ENCODE measurements around the gene CCS.
"Not testable (repeated sequence)": the region's sequence is repeated elsewhere in the genome, so short reads cannot be mapped to it uniquely, and the experiment has no call there.

Gene CCS

DNA sequence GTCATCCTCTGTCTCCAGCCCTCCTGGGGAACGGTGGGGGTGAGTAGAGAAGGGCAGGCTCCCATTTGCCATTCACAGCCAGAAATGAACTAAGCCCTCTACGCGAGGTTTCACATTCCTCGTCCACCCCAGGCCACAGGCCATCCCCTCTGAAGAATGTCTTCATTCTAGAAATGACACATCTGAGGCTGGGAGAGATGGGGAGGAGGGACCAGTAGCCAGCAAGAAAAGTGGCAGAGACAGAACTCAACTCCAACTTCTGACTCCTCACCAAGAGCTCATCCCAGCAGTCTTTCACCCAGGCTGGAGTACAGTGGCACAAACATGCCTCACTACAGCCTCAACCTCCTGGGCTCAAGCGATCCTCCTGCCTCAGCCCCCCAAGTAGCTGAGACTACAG, 28.0 kb upstream of the CCS start:
- ATAC-seq (replicated peaks; ENCODE audit: extremely low read depth, poor library complexity, severe bottlenecking) (no peak), DNase-seq (ENCODE audit: low spot score in 2 of 2) (no peak)
- peaks cover 5% of the 10 kb centered on the region for H3K4me1 Mint-ChIP-seq
- no peaks in the 10 kb centered on the region for H3K9me3 Mint-ChIP-seq
- H3K27me3 Mint-ChIP-seq: no peaks in the 10 kb centered on the region
- no peaks in the 10 kb centered on the region for H3K36me3 Mint-ChIP-seq (ENCODE audit: insufficient read depth)
- H3K4me3 Mint-ChIP-seq: no peak overlapping the region
- H3K27ac Mint-ChIP-seq (ENCODE audit: low read depth): no peak overlapping the region

DNA sequence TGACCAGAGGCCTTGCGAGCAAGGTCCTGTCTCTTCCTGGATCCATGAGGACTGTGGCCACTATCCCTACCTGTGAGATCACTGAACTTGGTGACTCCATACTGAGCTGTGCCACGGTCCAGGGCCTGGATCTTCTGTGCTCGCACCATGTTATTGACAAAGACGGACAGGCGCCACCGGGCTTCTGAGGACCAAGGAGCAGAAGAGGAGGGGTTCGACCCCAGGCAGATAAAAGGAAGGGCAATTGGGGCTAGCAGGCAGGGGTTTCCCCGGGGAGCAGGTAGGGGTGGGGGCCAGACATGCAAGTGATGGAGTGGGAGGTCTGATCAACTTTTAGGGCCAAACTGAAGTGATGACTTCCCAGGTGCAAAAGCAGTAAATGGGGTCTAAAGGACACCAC, 26.8 kb upstream of the CCS start:
- ATAC-seq (replicated peaks; ENCODE audit: extremely low read depth, poor library complexity, severe bottlenecking) (no peak), DNase-seq (ENCODE audit: low spot score in 2 of 2) (no peak)
- Mint-ChIP-seq H3K4me3 (no peak overlapping the region), H3K4me1 (peaks cover 5% of the 10 kb centered on the region), H3K9me3 (no peaks in the 10 kb centered on the region), H3K27me3 (peaks cover 9% of the 10 kb centered on the region), H3K27ac (ENCODE audit: low read depth) (no peak overlapping the region), H3K36me3 (ENCODE audit: insufficient read depth) (no peaks in the 10 kb centered on the region)

DNA sequence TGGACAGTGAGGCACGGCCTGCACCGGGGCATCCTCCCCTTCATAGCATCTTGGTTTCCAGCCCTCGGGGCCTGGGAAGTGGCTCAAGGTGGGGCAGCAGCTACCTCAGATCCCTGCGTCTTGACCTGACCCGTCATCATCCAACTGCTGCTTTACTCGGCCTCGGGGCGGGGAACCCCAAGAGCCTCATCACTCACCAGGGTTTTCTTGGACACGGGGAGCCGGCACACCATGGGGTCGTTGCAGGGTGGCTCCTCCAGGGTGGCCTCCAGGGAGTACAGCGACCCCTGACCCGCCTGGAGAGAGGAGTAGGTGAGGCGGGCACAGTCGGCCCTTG, 25.2 kb upstream of the CCS start:
- no peak overlapping the region for H3K27ac Mint-ChIP-seq (ENCODE audit: low read depth)
- peak overlapping the region; percentile 72 for H3K4me3 Mint-ChIP-seq
- peaks cover 9% of the 10 kb centered on the region for H3K27me3 Mint-ChIP-seq
- DNase-seq (ENCODE audit: low spot score in 2 of 2) (no peak), ATAC-seq (replicated peaks; ENCODE audit: extremely low read depth, poor library complexity, severe bottlenecking) (no peak)
- H3K4me1 Mint-ChIP-seq: peaks cover 5% of the 10 kb centered on the region
- no peaks in the 10 kb centered on the region for H3K9me3 Mint-ChIP-seq
- H3K36me3 Mint-ChIP-seq (ENCODE audit: insufficient read depth): no peaks in the 10 kb centered on the region

DNA sequence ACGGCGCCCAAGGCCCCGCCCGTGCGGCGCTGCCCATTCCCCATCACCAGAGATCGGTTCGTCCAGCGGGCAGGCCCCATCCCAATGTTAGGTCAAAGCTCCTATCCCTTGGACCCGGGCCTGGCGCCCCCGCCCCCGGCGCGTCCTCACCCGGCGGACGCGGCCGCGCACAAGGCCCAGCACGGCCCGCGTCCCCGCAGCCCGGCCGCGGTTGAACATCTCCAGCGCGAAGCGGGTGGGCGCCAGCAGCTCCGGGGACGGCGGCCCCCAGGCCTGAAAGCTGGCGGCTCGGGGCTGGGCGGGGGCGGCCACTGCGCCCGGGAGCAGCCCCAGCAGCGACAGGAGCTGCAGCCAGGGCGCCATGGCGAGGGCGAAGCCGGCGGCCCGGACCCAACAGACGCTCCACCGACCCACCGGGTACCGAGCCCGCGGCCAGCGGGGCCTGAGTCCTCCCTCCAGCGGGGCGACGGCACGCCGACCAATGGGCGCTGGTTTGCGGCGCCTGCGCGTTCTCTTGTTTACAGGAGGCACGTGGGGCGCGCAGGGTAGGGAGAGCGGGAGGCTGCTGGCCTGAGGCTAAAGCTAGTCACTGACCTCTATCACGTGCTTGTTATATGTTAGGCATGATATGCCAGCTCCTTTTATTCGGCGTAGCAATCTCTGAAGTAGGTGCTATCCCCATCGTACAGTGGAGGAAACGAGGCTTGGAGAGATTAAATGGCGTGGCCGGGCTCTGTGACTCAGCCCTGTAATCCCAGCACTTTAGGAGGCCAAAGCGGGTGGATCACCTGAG, 24.7 kb upstream of the CCS start, which contains the start of gene CTSF:
TSS of gene CTSF (minus strand) at position 483 of the 793 bp plus-strand sequence. CDS start at position 363, 120 bp downstream.
- ATAC-seq (replicated peaks; ENCODE audit: extremely low read depth, poor library complexity, severe bottlenecking): peak; percentile 65
- Mint-ChIP-seq H3K27ac (ENCODE audit: low read depth) (no peak within 1 kb of the TSS), H3K4me1 (peaks cover 5% of the 10 kb centered on the region), H3K4me3 (peak within 1 kb of the TSS; percentile 72), H3K36me3 (ENCODE audit: insufficient read depth) (no peaks in the 10 kb centered on the region), H3K9me3 (no peaks in the 10 kb centered on the region), H3K27me3 (peaks cover 10% of the 10 kb centered on the region)
- peak; percentile 23 to 29 for DNase-seq (ENCODE audit: low spot score in 2 of 2)

DNA sequence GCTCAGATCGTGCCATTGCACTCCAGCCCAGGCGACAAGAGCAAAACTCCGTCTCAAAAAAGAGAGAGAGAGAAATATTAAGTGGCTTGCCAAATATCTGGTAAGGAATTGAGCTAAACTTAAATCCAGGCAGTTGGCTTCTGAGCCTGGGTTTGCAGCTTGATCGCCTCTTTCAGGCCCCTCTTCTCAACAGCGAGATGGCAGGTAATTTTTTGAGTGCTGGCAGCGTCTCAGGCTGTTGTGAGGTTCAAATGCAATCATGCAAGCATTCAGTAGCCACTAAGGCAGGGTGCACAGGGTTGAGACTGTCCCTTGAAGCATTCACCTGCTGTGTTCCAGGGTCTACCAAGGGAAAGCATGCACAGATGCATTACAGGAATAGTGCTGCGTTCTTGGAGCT, 23.9 kb upstream of the CCS start:
- no peak for DNase-seq (ENCODE audit: low spot score in 2 of 2)
- H3K9me3 Mint-ChIP-seq: no peaks in the 10 kb centered on the region
- H3K27ac Mint-ChIP-seq (ENCODE audit: low read depth): no peak overlapping the region
- no peaks in the 10 kb centered on the region for H3K36me3 Mint-ChIP-seq (ENCODE audit: insufficient read depth)
- no peak overlapping the region for H3K4me3 Mint-ChIP-seq
- H3K27me3 Mint-ChIP-seq: peaks cover 17% of the 10 kb centered on the region
- no peak for ATAC-seq (replicated peaks; ENCODE audit: extremely low read depth, poor library complexity, severe bottlenecking)
- H3K4me1 Mint-ChIP-seq: peaks cover 5% of the 10 kb centered on the region

DNA sequence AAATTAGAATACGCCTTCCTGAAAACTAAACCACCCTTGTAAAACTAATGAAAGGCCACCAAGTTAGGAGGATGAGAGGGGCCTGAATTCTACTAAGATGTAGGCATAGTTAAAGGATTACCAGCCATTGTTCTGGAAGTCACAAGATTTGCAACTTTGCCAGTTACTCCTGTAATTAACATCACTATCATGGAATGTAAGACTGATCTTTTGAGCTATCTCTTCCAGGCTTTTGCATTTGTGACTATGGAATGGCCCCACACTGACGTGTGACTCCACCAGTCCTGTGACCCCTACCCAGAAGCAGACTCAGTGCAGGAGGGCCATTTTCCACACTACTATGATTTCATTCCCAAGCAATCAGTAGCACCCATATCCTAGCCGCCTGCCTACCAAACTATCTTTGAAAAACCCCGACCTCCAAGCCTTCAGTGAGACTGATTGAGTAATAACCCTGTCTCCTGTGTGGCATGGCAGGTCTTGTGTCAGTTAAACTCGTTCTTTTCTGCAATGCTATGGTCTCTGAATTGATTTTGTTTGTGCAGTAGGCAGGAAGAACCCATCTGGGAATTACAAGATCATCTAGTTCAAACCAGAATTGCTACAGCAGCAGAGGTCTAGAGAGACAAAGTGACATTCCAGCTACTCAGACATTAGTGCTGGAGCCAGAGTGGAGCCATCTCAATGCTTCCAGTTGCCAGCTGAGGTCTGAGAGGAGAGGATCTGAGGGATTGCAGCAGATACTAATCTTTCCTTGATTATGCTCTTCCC, 22.7 kb upstream of the CCS start:
- DNase-seq (ENCODE audit: low spot score in 2 of 2) (no peak), ATAC-seq (replicated peaks; ENCODE audit: extremely low read depth, poor library complexity, severe bottlenecking) (no peak)
- no peak overlapping the region for H3K4me3 Mint-ChIP-seq
- H3K27ac Mint-ChIP-seq (ENCODE audit: low read depth): no peak overlapping the region
- no peaks in the 10 kb centered on the region for H3K9me3 Mint-ChIP-seq
- H3K27me3 Mint-ChIP-seq: peaks cover 29% of the 10 kb centered on the region
- H3K36me3 Mint-ChIP-seq (ENCODE audit: insufficient read depth): no peaks in the 10 kb centered on the region
- H3K4me1 Mint-ChIP-seq: peaks cover 5% of the 10 kb centered on the region

DNA sequence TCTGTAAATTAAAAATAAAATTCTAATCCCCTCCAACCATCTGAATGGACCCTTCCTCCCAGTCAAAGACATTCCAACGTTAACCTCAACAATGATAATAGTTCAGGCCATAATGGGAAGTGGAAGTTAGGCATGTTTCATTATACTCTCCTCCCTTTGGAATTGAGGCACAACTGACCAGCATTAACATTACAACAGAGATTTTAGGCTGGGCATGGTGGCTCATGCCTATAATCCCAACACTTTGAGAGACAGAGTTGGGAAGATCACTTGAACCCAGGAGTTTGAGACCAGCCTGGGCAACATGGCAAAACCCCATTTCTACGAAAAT, 22.2 kb upstream of the CCS start:
- H3K4me1 Mint-ChIP-seq: peaks cover 5% of the 10 kb centered on the region
- H3K27me3 Mint-ChIP-seq: peaks cover 35% of the 10 kb centered on the region
- no peak for ATAC-seq (replicated peaks; ENCODE audit: extremely low read depth, poor library complexity, severe bottlenecking)
- no peaks in the 10 kb centered on the region for H3K36me3 Mint-ChIP-seq (ENCODE audit: insufficient read depth)
- H3K4me3 Mint-ChIP-seq: no peak overlapping the region
- no peak overlapping the region for H3K27ac Mint-ChIP-seq (ENCODE audit: low read depth)
- H3K9me3 Mint-ChIP-seq: no peaks in the 10 kb centered on the region
- no peak for DNase-seq (ENCODE audit: low spot score in 2 of 2)

DNA sequence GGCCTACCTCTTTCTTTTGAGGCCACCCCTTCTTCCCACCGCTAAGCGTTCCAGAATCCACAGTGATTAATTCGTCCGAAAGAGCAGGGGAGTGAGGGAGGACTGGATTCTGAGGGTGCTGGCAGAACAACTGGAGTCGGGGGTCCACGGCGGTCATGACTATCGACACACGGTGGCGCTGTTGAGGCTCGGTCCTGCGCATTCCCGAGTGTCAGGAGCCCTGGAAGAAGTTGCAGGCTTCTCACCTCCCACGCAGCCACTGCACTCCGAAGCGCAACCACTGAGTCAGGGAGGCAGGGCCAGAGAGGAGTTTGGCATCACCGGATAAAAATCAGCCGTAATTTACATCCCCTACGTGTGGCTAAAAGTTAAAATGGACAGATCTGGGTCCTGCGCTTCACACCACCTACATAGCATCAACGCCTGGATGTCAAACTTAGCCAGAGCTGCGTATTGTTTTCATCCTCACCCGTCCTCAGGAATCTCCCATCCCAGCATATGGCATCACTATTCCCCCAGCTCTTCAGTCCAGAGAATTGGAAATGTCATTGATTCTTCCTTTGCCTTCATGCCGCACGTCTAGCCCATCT, 13.9 kb upstream of the CCS start:
- Mint-ChIP-seq H3K4me1 (peaks cover 8% of the 10 kb centered on the region), H3K36me3 (ENCODE audit: insufficient read depth) (no peaks in the 10 kb centered on the region), H3K9me3 (no peaks in the 10 kb centered on the region), H3K27me3 (peaks cover 28% of the 10 kb centered on the region), H3K27ac (ENCODE audit: low read depth) (no peak overlapping the region), H3K4me3 (no peak overlapping the region)
- DNase-seq (ENCODE audit: low spot score in 2 of 2) (peak; percentile 42 to 73), ATAC-seq (replicated peaks; ENCODE audit: extremely low read depth, poor library complexity, severe bottlenecking) (peak; percentile 43)

DNA sequence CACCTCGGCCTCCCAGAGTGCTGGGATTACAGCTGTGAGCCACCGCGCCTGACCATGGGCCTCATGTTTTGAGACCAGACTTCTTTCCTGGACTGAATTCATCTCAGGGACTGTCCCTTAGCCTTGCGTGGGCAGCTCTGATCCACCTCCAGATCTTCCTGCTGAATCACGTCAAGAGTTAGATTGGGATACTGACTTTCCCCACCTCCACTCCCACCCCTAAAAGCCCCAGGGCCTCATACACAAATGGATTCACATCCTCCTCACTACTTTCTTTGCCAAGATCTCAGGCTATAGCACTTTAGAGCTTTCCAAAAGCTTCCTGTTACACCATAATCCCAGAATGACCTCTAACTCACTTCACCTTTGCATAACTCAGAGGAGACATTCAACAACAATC, 12.2 kb upstream of the CCS start:
- DNase-seq (ENCODE audit: low spot score in 2 of 2) (no peak), ATAC-seq (replicated peaks; ENCODE audit: extremely low read depth, poor library complexity, severe bottlenecking) (no peak)
- peaks cover 8% of the 10 kb centered on the region for H3K4me1 Mint-ChIP-seq
- no peaks in the 10 kb centered on the region for H3K36me3 Mint-ChIP-seq (ENCODE audit: insufficient read depth)
- H3K9me3 Mint-ChIP-seq: no peaks in the 10 kb centered on the region
- peaks cover 11% of the 10 kb centered on the region for H3K27me3 Mint-ChIP-seq
- no peak overlapping the region for H3K27ac Mint-ChIP-seq (ENCODE audit: low read depth)
- no peak overlapping the region for H3K4me3 Mint-ChIP-seq

DNA sequence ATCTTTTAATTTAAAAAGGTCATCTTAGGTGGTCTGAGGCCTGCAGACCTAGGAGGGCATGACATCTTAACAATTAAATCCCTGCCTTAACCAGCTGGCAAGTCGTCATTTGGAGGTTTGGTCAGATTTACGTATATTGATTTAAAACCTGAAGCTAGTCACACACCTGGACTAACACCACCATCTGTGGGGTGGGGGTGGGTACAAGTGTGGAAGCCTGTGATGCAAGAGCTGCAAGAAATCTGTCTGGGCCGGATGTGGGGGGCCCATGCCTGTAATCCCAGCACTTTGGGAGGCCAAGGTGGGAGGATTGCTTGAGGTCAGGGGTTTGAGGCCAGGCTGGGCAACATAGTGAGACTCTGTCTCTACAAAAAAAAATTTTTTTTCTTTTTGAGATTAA, 11.7 kb upstream of the CCS start:
- Mint-ChIP-seq H3K36me3 (ENCODE audit: insufficient read depth) (no peaks in the 10 kb centered on the region), H3K27ac (ENCODE audit: low read depth) (no peak overlapping the region), H3K27me3 (peaks cover 6% of the 10 kb centered on the region), H3K4me1 (peaks cover 8% of the 10 kb centered on the region), H3K4me3 (no peak overlapping the region), H3K9me3 (no peaks in the 10 kb centered on the region)
- DNase-seq (ENCODE audit: low spot score in 2 of 2) (no peak), ATAC-seq (replicated peaks; ENCODE audit: extremely low read depth, poor library complexity, severe bottlenecking) (no peak)

DNA sequence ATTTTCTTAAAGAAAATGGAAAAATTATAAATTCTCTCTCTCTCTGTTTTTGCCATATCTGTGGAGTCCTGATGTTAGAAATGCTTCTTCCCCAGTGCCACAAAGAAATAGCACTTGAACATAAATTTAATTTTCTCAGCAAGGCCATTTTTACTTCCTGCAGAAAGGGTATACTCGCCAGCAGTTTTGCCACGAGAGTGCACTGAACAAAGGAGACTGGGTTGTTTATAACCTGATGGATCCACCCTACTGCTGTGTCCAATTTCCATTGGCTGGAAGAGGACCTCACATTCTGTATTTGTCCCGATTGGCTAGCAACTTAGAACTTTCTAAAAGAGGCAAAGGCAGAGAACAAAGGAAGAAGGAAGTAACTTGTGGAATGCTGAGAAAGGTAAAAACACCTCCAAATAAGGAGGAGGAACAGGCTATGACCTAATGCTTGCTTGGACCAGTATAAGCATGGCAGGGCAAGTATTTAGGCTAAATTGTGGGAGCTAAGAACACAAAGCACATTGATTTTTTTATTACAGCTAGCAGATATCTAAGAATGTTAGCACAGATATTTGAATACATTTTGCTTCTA, 10.3 kb upstream of the CCS start:
- H3K27me3 Mint-ChIP-seq; H3K27ac Mint-ChIP-seq (ENCODE audit: low read depth); H3K36me3 Mint-ChIP-seq (ENCODE audit: insufficient read depth); ATAC-seq (replicated peaks; ENCODE audit: extremely low read depth, poor library complexity, severe bottlenecking); H3K9me3 Mint-ChIP-seq; H3K4me1 Mint-ChIP-seq; DNase-seq (ENCODE audit: low spot score in 2 of 2); H3K4me3 Mint-ChIP-seq: not testable (repeated sequence)

DNA sequence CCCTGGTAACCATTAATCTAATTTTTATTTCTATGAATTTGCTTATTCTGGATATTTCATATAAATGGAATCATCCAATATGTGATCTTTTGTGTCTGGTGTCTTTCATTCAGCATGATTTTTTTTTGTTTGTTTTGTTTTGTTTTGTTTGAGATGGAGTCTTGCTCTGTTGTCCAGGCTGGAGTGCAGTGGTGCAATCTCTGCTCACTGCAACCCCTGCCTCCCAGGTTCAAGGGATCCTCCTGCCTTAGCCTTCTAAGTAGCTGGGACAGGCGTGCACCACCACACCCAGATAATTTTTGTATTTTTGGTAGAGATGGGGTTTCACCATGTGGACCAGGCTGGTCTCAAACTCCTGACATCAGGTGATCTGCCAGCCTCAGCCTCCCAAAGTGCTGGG, 7.5 kb upstream of the CCS start:
- not testable (repeated sequence) for H3K27ac Mint-ChIP-seq (ENCODE audit: low read depth); H3K36me3 Mint-ChIP-seq (ENCODE audit: insufficient read depth); ATAC-seq (replicated peaks; ENCODE audit: extremely low read depth, poor library complexity, severe bottlenecking); DNase-seq (ENCODE audit: low spot score in 2 of 2); H3K4me3 Mint-ChIP-seq; H3K9me3 Mint-ChIP-seq; H3K27me3 Mint-ChIP-seq; H3K4me1 Mint-ChIP-seq

DNA sequence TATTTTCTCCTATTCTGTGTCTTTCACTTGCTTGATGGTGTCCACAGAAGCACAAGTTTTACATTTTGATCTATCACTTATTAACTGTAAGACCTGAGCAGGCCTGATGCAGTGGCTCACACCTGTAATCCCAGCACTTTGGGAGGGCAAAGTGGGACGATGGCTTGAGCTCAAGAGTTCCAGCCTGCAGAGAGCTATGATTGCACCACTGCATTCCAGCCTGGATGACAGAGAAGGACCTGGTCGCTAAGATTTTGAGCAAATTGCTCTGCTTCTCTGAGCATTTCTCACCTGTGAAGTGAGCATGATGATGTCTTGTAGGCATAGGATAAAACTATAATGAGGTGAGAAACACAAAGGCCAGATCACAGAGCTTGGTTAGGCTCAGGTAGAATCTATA, 6.8 kb upstream of the CCS start:
- DNase-seq (ENCODE audit: low spot score in 2 of 2): no peak
- H3K4me3 Mint-ChIP-seq: no peak overlapping the region
- no peaks in the 10 kb centered on the region for H3K4me1 Mint-ChIP-seq
- H3K27me3 Mint-ChIP-seq: no peaks in the 10 kb centered on the region
- H3K36me3 Mint-ChIP-seq (ENCODE audit: insufficient read depth): no peaks in the 10 kb centered on the region
- H3K9me3 Mint-ChIP-seq: no peaks in the 10 kb centered on the region
- ATAC-seq (replicated peaks; ENCODE audit: extremely low read depth, poor library complexity, severe bottlenecking): no peak
- no peak overlapping the region for H3K27ac Mint-ChIP-seq (ENCODE audit: low read depth)
